ENCODE results near the gene ICE2.

- TF ChIP-seq CTCF (IDR thresholded peaks at IDR 0.05; ENCODE audit: low read depth, low read length) (no peak), EZH2phosphoT487 (IDR thresholded peaks at IDR 0.05; ENCODE audit: low read depth) (no peak)
These were observed at the start of gene ICE2 for GRCh38 chr15:60478566-60479360.
